Measurements from ENCODE around the gene SUSD1.

DNA sequence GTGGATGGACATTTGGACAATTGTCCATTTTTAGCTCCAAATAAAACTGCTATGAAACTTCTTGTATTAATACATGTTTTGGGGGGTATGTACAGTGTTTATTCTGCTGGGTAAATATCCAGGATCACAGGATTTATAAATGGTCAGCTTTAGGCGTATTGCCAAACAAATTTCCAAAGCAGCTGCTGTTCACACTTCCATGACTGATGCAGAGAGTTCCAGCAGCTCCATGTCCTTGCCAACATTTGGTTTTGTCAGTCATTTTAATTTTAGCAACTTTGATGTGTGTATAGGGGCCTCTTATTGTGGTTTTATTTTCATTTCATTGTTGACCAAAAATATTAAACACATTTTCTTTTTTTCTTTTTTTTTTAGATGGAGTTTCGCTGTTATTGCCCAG, 9.8 kb upstream of the SUSD1 start:
- TF ChIP-seq ZNF8 (CRISPR knock-in tag; IDR thresholded peaks at IDR 0.05) (no peak), ESRRG (CRISPR knock-in tag; IDR thresholded peaks at IDR 0.05) (no peak), OSR1 (CRISPR knock-in tag; IDR thresholded peaks at IDR 0.05) (no peak), CSDC2 (CRISPR knock-in tag; IDR thresholded peaks at IDR 0.05) (no peak), ARNTL (CRISPR knock-in tag; IDR thresholded peaks at IDR 0.05; ENCODE audit: borderline replicate concordance, low read depth) (no peak), ZFP3 (CRISPR knock-in tag; IDR thresholded peaks at IDR 0.05) (no peak)
- TF ChIP-seq, protein P1, sequence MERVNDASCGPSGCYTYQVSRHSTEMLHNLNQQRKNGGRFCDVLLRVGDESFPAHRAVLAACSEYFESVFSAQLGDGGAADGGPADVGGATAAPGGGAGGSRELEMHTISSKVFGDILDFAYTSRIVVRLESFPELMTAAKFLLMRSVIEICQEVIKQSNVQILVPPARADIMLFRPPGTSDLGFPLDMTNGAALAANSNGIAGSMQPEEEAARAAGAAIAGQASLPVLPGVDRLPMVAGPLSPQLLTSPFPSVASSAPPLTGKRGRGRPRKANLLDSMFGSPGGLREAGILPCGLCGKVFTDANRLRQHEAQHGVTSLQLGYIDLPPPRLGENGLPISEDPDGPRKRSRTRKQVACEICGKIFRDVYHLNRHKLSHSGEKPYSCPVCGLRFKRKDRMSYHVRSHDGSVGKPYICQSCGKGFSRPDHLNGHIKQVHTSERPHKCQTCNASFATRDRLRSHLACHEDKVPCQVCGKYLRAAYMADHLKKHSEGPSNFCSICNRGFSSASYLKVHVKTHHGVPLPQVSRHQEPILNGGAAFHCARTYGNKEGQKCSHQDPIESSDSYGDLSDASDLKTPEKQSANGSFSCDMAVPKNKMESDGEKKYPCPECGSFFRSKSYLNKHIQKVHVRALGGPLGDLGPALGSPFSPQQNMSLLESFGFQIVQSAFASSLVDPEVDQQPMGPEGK (CRISPR knock-in tag; IDR thresholded peaks at IDR 0.05; ENCODE audit: borderline replicate concordance), result no peak
